Activated CD8-positive, alpha-beta memory T cell treated with anti-CD3 and anti-CD28 coated beads, Interleukin-2, amount 50 U/mL, for 24 hours (primary cell): ENCODE measurements around the gene OR2Y1.
"Not testable (repeated sequence)": the region's sequence is repeated elsewhere in the genome, so short reads cannot be mapped to it uniquely, and the experiment has no call there.

Experiments
- DNase-seq: peaks from one replicate; pipeline ENCODE4 v3.0.0-alpha.2; 2020; ENCODE audit errors: extremely low read depth

OR2Y1 gene, protein sequence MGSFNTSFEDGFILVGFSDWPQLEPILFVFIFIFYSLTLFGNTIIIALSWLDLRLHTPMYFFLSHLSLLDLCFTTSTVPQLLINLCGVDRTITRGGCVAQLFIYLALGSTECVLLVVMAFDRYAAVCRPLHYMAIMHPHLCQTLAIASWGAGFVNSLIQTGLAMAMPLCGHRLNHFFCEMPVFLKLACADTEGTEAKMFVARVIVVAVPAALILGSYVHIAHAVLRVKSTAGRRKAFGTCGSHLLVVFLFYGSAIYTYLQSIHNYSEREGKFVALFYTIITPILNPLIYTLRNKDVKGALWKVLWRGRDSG

DNA sequence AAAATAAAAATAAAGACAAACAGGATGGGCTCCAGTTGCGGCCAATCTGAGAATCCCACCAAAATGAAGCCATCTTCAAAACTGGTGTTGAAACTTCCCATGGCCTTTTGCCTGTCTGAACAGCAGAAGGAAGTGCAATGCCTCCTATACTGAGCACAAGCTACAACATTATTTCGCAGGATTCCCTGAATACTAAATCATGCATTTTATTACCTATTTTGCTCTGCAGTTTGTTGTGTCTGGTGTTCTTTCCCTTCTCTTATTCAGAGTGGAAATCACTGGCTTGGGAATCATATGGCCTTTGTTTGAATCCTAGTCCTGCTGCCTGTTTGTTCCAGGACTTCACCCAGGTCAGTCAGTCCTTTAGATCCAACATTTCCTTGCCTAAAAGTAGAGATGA, at the start of gene OR2Y1:
TSS of gene OR2Y1 (minus strand) at position 101 of the 400 bp plus-strand sequence. CDS start at position 101, 0 bp downstream.
- no peak for DNase-seq

DNA sequence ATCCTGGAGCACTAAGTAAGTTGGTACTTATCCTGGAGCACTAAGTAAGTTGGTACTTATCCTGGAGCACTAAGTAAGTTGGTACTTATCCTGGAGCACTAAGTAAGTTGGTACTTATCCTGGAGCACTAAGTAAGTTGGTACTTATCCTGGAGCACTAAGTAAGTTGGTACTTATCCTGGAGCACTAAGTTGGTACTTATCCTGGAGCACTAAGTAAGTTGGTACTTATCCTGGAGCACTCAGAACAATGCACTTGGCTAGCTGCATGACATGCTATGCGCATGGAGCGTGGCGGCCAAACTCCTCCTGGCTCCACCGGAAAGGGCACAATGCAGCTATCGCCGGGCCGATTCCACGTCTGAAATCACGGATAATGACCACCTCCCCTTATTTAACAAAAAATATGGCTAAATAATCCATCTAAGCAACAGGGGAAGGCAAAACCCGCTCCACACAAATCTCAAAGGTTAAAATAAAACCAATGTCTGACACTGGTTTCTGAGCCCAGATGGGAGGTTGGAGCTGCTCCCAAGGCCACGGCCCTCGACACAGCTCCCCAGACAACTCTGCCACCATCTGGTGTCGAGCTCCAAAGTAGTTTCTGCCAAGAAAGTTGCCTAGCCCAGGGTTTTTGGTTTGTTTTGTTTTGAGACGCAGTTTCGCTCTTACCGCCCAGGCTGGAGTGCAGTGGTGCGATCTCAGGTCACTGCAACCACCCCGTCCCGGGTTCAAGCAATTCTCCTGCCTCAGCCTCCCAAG, 49.0 kb upstream of the OR2Y1 start:
- not testable (repeated sequence) for DNase-seq

DNA sequence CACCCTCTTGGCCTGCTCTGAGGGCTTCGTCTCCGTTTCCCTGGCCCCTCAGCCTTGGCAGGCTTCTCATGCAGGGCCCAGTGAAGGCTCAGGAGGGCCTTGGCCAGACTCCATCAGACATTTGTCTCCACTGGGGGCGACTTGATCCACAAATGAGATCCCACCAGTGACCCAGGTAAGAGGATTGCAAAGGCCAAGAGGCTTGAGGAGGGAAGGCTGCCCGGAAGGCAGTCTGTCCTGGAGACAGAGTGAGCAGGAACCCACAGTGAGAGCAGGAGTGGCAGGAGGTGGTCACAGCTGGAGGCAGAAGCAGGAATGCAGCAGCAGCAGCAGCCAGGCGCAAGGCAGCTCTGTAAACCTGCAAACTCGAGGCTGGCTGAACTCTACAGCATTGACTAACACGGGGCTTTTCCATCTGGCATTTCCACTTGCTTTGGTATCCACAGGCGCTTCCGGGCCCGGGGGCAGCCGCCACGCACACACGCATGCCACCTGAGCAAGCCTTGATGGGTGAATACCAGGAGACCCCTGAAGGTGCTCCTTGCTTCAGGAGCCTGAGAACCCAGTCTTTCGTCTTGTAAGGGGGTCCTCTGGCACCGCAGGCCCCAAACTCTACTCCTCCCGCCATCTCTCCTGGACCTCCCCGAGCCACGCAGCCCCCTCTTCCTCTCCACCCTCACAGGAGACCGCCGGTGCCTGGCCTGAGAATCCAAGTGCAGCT, 48.0 kb upstream of the OR2Y1 start:
- no peak for DNase-seq

DNA sequence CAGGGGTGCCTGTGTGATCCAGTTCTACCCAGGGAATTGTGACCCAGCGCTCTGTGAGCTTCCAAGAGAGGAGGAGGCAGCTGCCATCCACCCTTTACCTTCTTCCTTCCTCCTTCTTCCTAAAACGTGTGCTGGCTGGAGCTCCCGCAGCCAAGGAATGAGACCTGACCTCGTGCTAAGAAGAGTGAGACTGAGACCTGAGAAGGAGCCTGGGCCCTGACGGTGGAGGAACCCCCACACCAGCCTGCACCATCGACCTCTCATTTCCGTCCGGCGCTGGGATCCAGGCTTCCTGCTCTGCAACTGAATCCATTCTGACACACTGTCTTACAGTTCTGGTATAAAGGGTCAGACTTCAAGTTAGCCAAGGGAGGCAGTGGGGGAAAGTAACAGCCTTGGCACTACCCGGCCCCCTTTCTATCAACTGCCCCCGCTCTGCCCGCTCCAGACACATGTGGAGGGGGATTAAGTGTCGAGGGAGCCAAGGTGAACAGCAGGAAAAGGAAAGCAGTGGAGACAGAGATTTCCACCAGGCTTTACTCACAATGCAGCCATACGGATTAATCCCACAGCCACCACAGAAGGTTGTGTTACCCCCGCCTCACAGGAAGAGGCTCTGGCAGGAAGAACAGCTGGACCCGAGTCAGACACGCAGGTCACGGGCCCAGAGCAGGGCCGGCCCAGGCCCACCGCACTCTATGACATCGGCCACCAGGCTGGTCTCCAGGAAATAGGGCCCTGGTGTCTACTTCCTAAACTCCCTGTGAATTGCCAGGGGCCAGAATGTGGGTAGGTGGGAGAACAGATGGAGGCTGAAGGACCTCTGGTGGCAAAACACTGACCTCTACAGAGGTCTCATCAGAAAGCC, 46.9 kb upstream of the OR2Y1 start:
- DNase-seq = no peak

DNA sequence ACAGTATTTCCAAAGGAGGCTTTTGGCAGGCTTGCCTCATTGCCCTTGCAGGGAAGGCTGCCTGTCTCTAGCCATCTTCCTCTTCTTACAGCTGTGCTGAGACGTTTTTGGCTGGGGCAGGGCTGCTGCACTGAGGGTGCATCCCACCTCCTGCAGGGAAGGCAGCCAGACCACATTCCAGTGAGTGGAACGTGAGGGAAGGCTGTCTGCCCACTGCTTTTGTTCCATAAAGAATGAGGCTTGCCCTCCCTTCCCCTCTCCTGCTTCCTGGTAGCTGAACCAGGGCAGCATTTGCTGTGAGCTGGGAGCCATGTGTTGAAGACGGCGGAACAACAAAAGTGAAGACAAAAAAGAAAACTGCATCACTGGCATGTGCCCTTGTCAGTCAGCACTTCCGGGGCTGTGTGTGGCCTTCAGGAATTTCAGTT, 46.0 kb upstream of the OR2Y1 start:
- no peak for DNase-seq

DNA sequence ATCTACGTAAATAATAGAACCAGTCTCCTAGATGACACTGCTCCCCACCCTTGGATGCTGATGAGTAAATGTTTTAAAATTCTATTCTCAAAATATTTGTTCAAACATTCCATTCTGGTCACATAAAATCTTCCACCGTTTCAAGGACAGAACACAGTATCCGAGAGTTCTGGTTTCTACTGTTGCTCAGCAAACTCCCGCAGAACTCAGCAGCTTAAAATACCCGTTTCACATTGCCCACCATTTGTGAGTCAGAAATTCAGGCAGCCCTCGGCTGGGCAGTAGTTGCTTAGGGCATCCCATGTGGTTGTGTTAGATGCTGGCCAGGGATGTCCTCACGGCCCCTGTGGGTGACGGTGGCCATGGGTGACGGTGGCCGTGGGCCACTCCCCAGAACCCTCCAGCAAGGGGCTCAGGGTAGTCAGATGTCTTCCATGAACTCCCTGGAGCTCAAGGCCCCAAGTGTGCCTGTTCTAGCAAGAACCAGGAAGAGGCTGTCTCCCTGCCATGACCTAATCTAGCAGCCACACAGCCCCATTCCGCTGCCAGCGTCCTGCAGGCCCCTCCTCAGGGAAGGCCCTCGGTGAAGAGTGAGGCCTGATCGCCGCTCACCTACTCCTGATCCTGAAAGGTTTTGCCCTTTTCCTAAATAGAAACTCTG, 45.4 kb upstream of the OR2Y1 start:
- no peak for DNase-seq

DNA sequence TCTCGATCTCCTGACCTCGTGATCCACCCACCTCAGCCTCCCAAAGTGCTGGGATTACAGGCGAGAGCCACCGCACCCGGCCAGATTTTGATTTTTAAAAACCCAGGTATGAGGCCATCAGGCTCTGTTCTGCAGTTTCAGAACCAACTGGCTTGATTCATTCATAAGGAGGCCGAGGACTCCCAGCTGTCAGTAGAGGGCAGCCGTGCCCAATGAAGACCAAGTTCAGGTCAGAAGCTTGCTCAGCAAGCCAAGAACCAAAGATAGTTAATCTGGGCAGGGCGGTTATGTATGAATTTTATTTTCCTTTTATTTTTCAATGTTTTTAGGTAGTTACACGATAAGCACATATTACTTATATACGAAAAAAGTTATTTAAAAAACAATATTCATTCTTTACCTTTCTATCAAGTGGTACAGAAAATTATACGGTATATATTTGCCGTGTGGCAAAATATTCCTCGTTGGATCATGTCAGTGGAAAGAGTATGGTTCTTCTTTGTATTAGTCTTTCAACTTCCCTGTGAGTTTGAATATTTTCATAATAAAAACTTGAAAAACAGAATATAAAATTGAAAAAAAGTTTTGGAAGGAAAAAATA, 44.7 kb upstream of the OR2Y1 start:
- DNase-seq = no peak

DNA sequence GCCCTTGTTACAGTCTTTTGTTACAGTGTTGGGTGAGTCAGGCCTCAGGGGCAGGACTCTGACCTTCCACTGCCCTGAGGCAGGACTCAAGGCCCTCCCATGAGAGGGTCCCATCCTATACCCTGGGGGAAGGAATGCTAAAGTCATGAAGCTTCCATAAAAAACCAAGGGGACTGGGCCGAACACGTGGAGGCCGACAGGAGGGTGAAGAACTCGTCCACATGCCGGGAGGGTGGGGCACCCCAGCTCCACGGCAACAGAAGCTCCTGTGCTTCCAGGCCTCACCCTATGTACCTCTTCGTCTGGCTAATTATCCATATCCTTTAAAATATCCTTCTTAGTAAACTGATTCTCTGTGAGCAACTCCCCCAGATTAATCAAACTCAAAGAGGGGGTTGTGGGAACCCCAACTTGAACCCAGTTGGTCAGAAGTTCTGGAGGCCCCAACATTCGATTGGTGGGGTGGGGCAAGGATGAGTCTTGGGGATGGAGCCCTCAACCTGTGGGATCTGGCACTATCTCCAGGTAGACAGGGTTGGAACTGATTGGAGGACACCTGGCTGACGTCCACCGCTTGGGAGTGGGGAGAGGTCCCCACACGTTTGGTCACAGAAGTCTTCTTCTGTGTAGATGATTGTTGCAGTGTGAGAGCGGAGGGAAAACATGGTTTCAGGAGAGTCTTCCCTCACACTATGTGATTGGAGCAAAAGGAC, 43.6 kb upstream of the OR2Y1 start:
- no peak for DNase-seq

DNA sequence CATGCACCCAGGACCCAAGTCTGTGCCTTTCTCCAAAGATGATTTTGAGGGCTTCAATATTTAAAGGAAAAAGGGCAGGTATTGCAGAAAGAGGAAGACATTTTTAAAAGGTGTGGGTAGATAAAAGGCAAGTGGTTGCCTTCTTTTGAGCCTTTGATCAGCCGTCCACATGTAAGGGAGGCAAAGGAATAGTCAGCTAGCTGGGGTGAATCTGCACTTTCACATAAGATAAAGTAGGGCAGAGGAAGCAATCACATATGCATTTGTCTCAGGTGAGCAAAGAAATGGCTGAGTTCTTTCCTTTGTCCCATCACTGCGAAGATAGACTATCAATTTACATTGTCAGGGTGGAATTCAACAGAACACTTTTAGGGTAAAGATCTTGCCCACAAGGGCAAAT, 42.9 kb upstream of the OR2Y1 start:
- DNase-seq = no peak

DNA sequence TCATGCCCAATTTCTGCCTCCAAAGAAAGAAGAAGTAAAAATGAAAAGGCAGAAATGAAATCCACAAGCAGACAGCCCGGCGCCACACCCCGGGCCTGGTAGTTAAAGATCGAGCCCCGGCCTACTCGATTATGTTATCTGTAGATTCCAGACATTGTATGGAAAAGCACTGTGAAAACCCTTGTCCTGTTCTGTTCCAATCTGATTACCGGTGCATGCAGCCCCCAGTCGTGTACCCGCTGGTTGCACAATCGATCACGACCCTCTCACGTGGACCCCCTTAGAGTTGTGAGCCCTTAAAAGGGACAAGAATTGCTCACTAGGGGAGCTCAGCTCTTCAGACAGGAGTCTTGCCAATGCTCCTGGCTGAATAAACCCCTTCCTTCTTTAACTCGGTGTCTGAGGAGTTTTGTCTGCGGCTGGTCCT, 42.1 kb upstream of the OR2Y1 start:
- DNase-seq = not testable (repeated sequence)

DNA sequence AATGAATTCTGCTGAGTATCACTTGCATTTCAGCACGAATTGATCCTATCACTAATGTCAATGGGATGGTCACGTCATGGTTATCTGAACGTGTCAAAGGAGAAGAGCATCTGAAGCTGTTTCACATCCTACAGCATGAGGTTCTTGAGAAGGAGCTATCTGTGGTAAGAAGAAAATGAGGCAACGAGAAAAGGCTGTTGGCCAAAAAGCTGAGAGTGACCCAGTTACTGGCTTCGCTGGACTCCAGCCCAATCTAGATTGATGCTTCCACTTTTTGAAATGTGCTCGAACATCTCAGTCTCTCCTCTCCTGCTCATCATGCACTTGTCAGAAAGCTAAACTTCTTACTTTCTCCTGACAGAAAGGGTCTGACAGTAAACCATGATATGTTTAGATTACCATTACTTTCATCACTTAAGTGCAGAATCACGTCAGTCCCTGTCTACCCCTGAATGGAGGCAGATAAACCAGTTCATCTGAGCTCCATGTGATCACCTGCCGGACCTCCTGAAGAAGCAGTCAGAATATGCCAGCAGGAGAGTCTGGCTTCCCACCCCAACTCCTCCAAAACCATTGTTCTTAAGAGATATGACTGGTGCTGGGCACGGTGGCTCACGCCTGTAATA, 40.2 kb upstream of the OR2Y1 start:
- no peak for DNase-seq

DNA sequence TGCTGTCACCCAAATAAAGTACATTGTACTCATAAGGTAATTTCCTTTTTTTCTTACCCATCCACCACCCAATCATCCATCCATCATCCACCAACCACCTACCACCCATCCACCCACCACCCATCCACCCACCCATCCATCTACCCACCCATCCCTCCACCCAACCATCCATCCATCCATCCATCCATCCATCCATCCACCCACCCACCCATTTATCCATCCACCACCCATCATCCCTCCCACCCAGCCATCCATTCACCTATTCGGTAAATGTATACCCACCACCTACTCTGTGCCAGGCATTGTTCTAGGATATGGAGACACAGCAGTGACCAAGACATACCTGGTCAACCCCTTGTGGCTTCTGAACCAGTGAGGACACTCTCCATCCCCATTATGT, 37.6 kb upstream of the OR2Y1 start:
- no peak for DNase-seq

DNA sequence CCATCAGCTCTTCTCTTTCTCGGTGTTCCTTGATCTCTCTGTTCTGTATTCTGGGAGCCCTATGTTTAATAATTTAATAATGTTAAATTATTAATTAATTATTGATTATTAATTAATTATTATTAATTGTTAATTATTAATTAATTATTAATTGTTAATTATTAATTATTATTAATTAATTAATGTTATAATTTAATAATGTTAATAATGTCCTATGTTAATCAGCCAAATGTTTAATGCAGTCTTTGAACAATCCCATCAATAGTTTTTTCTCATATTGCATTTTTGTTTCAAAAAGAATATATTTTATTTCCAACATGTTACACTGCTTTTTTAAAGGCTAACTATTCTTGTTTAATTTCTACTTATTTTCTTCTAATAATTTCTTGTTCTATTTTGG, 36.5 kb upstream of the OR2Y1 start:
- DNase-seq = no peak

DNA sequence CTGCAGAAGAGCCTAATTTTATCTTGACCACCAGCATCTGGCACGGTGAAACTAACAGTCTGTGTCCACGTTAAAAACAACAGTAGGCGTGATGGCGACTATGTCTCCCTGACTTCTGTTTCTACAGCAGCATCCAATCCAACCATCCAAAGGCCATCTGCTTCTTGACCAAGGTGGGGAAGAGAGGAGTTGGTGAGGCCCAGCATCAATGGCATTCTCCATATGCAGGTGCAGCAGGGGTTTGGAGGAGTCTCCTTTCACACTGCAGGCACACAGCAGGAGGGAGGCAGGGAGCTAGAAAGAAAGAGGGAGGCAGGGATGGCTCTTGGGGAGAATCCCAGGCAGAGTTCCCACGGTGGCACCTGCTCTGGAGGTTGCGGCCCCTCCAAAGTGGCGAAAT, 35.8 kb upstream of the OR2Y1 start:
- no peak for DNase-seq

DNA sequence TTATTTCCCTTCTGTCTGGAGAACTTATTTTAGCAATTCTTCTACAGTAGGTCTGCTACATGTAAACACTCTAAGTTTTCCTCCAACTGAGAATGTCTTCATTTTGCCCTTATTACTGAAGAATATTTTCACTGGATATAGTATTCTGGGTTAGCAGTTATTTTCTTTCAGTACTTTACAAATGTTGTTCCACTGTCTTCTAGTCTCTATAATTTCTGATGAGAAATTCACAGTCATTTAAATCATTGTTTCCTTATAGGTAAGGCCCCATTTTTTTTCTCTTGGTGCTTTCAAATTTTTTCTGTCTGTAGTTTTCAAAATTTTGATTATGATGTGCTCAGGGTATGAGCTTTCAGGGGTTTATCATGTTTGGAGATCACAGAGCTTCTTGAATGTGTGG, 32.0 kb upstream of the OR2Y1 start:
- no peak for DNase-seq

DNA sequence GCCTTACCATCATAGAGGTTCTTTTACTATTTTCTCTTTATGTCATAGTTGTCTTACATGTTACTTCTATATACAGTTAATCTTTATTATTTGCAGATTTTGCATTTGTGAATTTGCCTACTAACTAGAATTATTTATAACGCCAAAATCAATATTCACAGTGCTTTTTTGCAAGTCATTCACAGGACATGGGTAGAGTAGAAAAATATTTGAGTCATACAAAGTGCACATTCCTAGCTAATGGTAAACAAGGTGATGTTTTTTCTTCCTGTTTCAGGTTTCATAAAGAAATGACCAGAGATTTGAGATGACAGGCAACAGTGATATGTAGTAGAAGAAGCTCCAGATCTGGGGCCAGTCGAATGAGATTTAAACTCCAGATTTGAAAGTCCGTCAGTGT, 30.0 kb upstream of the OR2Y1 start:
- DNase-seq = no peak

DNA sequence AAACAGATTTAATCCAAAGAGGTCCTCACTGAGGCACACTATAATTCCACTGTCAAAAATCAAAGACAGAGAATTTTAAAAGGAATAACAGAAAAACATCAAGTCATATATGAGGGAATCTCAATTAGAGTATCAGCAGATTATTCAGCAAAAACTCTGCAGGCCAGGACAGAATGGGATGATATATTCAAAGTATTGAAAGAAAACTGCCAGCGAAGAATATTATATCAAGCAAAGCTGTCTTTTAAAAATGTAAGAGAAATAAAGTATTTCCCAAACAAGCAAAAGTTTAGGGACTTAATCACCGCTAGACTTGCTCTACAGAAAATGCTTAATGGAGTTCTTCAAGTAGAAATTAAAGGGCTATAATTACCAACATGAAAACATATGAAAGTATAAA, 15.7 kb upstream of the OR2Y1 start:
- DNase-seq = no peak

DNA sequence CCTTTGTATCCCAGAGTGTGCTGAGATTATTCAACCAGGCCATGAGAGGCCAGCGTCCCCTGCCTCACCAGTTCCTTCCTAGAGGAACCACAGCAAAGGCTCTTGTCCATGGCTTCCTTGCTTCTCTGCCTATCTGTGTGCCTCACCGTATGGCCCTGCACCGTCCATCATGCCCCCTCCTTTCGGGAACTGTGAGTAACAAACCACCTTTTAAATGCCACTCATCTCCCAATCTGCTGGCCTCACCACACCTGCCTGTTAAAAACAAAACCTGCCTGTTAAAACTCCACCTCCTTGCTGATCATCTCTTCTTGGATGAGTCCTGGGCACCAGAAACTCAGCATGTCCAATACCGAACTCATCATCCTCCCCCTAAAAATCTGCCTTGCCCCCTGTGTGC, 4.4 kb upstream of the OR2Y1 start:
- DNase-seq = no peak

DNA sequence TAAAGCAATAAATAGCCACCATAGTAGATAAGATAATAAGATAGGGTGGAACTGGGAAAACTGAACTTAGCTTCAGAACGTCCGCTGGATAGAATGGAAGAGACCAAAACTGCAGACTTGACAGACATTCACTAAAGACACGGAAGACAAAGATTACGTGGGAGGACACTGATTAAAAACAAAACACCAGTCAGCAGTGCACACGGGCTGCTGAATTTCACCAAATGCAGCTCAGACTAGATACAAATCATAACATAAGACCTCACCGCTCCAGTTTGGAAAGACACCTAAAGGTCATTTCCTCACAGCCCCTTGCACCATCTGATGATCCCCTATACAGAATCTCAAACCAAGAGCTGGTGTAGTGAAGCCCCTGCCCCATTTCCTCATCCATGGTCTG, 2.9 kb upstream of the OR2Y1 start:
- no peak for DNase-seq

DNA sequence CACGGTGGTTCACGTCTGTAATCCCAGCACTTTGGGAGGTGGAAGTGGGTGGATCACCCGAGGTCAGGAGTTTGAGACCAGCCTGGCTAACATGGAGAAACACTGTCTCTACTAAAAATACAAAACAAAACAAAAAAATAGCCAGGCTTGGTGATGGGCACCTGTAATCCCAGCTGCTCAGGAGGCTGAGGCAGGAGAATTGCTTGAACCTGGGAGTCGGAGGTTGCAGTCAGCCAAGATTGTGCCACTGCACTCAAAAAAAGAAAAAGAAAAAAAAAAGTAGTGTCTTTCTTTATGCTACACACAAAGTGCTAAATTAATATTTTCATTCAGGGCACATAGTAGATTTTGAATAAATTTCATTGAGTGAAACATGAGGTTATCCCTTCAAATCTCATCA, 1.1 kb upstream of the OR2Y1 start:
- DNase-seq = not testable (repeated sequence)
